Testis (tissue), 2 donors: ENCODE measurements around the gene SDHAF2.

Experiments
- POLR2A ChIP-seq: fragments of 450-650 bp; IDR thresholded peaks from one replicate; pipeline ENCODE4 v1.6.1; 2017; ENCODE audit warnings: antibody characterized with exemption, mild to moderate bottlenecking, moderate library complexity
- TF ChIP-seq, protein P1 (sequence below), 3 experiments: fragments of 450-650 bp in 2 of 3; fragments of 200-600 bp in 1 of 3; sonication (generic) in 1 of 3; IDR thresholded peaks; one replicate each; pipeline ENCODE4 v1.5.1; 2016 to 2019; ENCODE audit warnings: antibody characterized with exemption in 3 of 3, mild to moderate bottlenecking in 2 of 3, moderate library complexity in 1 of 3

DNA sequence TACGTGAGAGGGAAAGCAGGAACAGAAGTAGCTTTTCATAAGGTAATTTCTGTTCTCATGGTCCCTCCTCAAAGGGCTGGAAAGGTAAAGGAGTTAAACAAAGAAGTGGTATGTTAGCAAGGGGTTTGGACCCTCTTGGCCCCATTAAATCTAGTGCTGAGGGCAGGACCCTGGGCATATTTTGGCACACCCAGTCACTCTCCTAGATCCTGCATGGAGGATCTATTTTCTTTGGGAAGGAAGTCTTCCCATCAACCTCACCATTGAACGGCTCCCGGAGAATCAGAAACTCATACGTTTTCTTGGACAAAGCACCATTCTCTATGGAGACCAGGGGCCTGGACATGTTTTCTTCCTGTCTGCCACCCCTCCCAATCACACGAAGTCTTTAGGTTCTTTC lies 25.8 kb upstream of the SDHAF2 start:
- TF ChIP-seq, protein P1, sequence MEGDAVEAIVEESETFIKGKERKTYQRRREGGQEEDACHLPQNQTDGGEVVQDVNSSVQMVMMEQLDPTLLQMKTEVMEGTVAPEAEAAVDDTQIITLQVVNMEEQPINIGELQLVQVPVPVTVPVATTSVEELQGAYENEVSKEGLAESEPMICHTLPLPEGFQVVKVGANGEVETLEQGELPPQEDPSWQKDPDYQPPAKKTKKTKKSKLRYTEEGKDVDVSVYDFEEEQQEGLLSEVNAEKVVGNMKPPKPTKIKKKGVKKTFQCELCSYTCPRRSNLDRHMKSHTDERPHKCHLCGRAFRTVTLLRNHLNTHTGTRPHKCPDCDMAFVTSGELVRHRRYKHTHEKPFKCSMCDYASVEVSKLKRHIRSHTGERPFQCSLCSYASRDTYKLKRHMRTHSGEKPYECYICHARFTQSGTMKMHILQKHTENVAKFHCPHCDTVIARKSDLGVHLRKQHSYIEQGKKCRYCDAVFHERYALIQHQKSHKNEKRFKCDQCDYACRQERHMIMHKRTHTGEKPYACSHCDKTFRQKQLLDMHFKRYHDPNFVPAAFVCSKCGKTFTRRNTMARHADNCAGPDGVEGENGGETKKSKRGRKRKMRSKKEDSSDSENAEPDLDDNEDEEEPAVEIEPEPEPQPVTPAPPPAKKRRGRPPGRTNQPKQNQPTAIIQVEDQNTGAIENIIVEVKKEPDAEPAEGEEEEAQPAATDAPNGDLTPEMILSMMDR (IDR thresholded peaks at IDR 0.05) = no peak
- TF ChIP-seq POLR2A = no peak
